CD4-positive, CD25-positive, alpha-beta regulatory T cell (primary cell): ENCODE measurements around the gene TXNDC11. TPM values are rescaled to one million over a fixed set of nuclear protein-coding genes. Genes with fewer than 3 reads are reported as not detected.

Source experiments
- ATAC-seq, 2 donors: fragments of 150-1000 bp; cut with Tn5 transposase; one replicate each; pipeline ENCODE4 v1.10.0; 2021; ENCODE audit warnings: low read depth in 2 of 2, moderate number of reproducible peaks in 2 of 2, moderate library complexity in 1 of 2
- DNase-seq, 3 donors: peaks; one replicate each; pipeline versions ENCODE4 v3.0.0 to v3.0.0-alpha.2; 2012 to 2022; ENCODE audit warnings: mixed read lengths in 1 of 3
- H3K27ac ChIP-seq: one replicate; pipeline ENCODE4 v1.7.0; 2013; ENCODE audit warnings: mild to moderate bottlenecking, low read length; ENCODE audit not compliant: insufficient read depth, poor library complexity, severe bottlenecking
- H3K27me3 ChIP-seq: one replicate; pipeline ENCODE4 v1.7.0; 2013; ENCODE audit warnings: low read length; ENCODE audit not compliant: control insufficient read depth, insufficient read depth
- H3K36me3 ChIP-seq: one replicate; pipeline ENCODE4 v1.7.0; 2013; ENCODE audit warnings: mild to moderate bottlenecking, low read length, moderate library complexity; ENCODE audit not compliant: control insufficient read depth, insufficient read depth
- H3K4me1 ChIP-seq: 2 replicates; pipeline ENCODE4 v1.7.0; 2013; ENCODE audit warnings: mild to moderate bottlenecking, low read length; ENCODE audit not compliant: insufficient read depth, control insufficient read depth, poor library complexity, severe bottlenecking
- H3K4me3 ChIP-seq: one replicate; pipeline ENCODE4 v1.7.0; 2013; ENCODE audit warnings: low read depth, mild to moderate bottlenecking, low read length, moderate library complexity
- H3K9me3 ChIP-seq, 2 experiments: 1 replicate in 1 of 2; 2 replicates in 1 of 2; pipeline ENCODE4 v1.7.0; 2013; ENCODE audit warnings: low read length in 2 of 2, mild to moderate bottlenecking in 1 of 2, moderate library complexity in 1 of 2; ENCODE audit not compliant: control insufficient read depth in 2 of 2
- H3K27ac Mint-ChIP-seq, 3 donors: one replicate each; pipeline ENCODE4 v1.8.0; 2020 to 2022; ENCODE audit warnings: mild to moderate bottlenecking in 3 of 3, mixed read lengths in 3 of 3, moderate library complexity in 2 of 3
- H3K27me3 Mint-ChIP-seq: one replicate; pipeline ENCODE4 v1.8.0; 2022; ENCODE audit warnings: mild to moderate bottlenecking, mixed read lengths
- H3K36me3 Mint-ChIP-seq: one replicate; pipeline ENCODE4 v1.8.0; 2020; ENCODE audit warnings: mixed read lengths
- H3K4me1 Mint-ChIP-seq, 4 donors: one replicate each; pipeline ENCODE4 v1.8.0; 2020 to 2022; ENCODE audit warnings: mixed read lengths in 4 of 4, mild to moderate bottlenecking in 1 of 4
- H3K4me3 Mint-ChIP-seq, 4 donors: one replicate each; pipeline ENCODE4 v1.8.0; 2020 to 2022; ENCODE audit warnings: mild to moderate bottlenecking in 4 of 4, mixed read lengths in 4 of 4, moderate library complexity in 3 of 4
- H3K9me3 Mint-ChIP-seq, 7 donors: one replicate each; pipeline ENCODE4 v1.8.0; 2020 to 2022; ENCODE audit warnings: mixed read lengths in 7 of 7, mild to moderate bottlenecking in 3 of 7, moderate library complexity in 2 of 7
- polyA plus RNA-seq, 4 donors: library from polyadenylated mRNA; unstranded; fragments of 300-500 nt; fragmentation: Illumina TruSeq; gene quantifications; one replicate each; pipeline ENCODE4 v1.2.3, GENCODE V29; 2021
- total RNA-seq: library from RNA; stranded (reverse); gene quantifications from one replicate; pipeline ENCODE4 v1.2.3, GENCODE V29; 2022

TXNDC11 gene
- total and polyA plus RNA-seq, 5 donors from 2014 or later, result 64.9 to 178 (median 71.3) TPM

DNA sequence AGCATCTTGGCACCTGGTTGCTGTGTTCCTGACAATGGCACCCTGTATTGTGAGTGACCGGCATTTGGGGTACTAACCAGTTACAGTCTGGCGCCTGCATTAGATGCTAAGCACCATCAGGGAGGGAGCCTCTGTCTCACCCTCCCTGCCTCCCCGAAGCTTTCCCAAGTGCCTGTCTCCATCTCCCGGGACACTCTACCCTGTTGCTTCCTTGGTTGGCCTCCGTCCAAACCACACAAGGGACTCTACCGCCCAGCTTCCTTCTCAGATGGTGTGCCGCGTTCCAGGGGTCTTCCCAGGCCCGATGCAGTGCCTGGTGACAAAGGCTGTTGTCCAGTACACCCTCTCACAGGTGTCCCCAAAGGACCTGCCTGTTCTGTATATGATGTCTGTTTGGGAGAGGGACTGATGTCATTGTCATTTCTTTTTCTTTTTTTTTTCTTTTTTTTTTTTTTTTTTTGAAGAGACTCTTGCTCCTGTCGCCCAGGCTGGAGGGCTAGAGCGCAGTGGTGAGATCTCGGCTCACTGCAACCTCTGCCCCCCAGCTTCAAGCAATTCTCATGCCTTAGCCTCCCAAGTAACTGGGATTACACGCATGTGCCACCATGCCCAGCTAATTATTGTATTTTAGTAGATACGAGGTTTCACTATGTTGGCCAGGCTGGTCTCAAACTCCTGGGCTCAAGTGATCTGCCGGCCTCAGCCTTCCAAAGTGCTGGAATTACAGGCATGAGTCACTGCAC, 67.7 kb downstream of the TXNDC11 start:
- H3K27me3 Mint-ChIP-seq, result no peaks in the 10 kb centered on the region
- H3K4me3 ChIP-seq, result no peak overlapping the region
- peak overlapping the region; percentile 81 to 90 (median 90) for H3K27ac Mint-ChIP-seq
- peaks cover 19% of the 10 kb centered on the region for H3K36me3 Mint-ChIP-seq
- no peaks in the 10 kb centered on the region for H3K9me3 ChIP-seq
- H3K4me1 Mint-ChIP-seq, result peaks cover 0 to 88% (median 51%) of the 10 kb centered on the region in 4 donors
- no peaks in the 10 kb centered on the region for H3K27me3 ChIP-seq
- no peak for DNase-seq
- H3K4me3 Mint-ChIP-seq, result peak overlapping the region; percentile 48 to 71 (median 58)
- peaks cover 40% of the 10 kb centered on the region for H3K36me3 ChIP-seq
- H3K9me3 Mint-ChIP-seq, result no peaks in the 10 kb centered on the region
- H3K27ac ChIP-seq, result no peak overlapping the region
- no peak for ATAC-seq
- peaks cover 56% of the 10 kb centered on the region for H3K4me1 ChIP-seq

- Histone ChIP-seq H3K4me1 (peaks cover 64% of the 10 kb centered on the region), H3K27me3 (no peaks in the 10 kb centered on the region), H3K4me3 (no peak overlapping the region), H3K9me3 (no peaks in the 10 kb centered on the region), H3K36me3 (peaks cover 32% of the 10 kb centered on the region), H3K27ac (peak overlapping the region; percentile 35)
- ATAC-seq, result no peak
- no peaks in the 10 kb centered on the region for H3K9me3 Mint-ChIP-seq
- no peak for DNase-seq
- peaks cover 0 to 91% (median 45%) of the 10 kb centered on the region in 4 donors for H3K4me1 Mint-ChIP-seq
- H3K4me3 Mint-ChIP-seq, result peak overlapping the region; percentile 8 to 71 (median 30)
- H3K27ac Mint-ChIP-seq, result peak overlapping the region in 2 of 3 donors; percentile 81 to 90
- peaks cover 19% of the 10 kb centered on the region for H3K36me3 Mint-ChIP-seq
- no peaks in the 10 kb centered on the region for H3K27me3 Mint-ChIP-seq
These were observed 68.4 kb downstream of the TXNDC11 start for GRCh38 chr16:11674001-11674817.

DNA sequence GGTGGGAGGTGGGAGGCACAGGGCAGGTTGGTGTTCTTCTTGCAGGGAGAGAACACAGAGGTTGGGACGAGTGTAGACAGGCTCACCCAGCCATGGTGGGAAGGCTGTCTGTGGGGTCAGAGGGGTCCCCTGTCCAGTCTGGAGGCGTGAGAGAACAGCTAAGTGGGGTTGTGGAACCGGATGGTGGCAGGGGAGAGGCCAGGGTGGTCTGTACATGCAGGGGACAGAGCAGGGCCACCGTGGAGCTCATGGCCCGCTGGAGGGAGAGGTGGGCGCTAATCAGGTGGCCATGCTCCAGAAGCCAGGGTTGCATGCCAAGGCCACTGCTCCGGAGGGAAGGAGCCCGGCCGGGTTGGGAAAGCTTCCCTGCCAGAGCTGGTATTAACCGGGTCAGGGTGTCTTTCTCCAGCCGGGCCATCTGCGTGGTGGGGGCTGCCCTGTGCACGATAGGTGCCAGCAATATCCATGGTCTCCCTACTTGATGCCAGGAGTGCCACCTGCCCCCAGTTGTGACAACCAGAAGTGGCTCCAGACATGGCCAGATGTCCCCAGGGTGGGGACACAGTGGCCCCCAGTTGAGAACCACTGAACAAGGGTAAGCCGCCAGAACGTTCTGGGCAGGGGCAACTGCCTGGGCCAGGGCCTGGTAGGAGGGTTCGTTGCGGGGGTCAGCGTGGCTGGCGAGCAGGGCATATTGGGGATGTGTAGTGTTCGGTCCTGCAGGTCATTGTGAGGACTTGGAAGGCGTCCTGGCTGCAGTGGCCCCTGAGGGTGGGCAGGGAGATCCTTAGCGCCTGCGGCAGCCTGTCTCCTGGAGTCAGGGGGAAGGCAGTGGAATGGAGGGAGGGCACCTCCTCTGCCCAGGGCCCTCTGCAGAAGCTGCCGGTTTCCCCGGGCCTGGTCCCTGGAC, 69.3 kb downstream of the TXNDC11 start:
- H3K27me3 Mint-ChIP-seq, result no peaks in the 10 kb centered on the region
- Histone ChIP-seq H3K36me3 (peaks cover 24% of the 10 kb centered on the region), H3K9me3 (no peaks in the 10 kb centered on the region), H3K27me3 (no peaks in the 10 kb centered on the region), H3K4me1 (peaks cover 66% of the 10 kb centered on the region), H3K27ac (peak overlapping the region; percentile 49), H3K4me3 (no peak overlapping the region)
- H3K27ac Mint-ChIP-seq, result peak overlapping the region; percentile 82 to 92 (median 83)
- DNase-seq, result no peak
- no peak for ATAC-seq
- peaks cover 0 to 87% (median 45%) of the 10 kb centered on the region in 4 donors for H3K4me1 Mint-ChIP-seq
- H3K9me3 Mint-ChIP-seq, result no peaks in the 10 kb centered on the region
- H3K36me3 Mint-ChIP-seq, result peaks cover 17% of the 10 kb centered on the region
- peak overlapping the region in 3 of 4 donors; percentile 74 to 90 (median 77) for H3K4me3 Mint-ChIP-seq

DNA sequence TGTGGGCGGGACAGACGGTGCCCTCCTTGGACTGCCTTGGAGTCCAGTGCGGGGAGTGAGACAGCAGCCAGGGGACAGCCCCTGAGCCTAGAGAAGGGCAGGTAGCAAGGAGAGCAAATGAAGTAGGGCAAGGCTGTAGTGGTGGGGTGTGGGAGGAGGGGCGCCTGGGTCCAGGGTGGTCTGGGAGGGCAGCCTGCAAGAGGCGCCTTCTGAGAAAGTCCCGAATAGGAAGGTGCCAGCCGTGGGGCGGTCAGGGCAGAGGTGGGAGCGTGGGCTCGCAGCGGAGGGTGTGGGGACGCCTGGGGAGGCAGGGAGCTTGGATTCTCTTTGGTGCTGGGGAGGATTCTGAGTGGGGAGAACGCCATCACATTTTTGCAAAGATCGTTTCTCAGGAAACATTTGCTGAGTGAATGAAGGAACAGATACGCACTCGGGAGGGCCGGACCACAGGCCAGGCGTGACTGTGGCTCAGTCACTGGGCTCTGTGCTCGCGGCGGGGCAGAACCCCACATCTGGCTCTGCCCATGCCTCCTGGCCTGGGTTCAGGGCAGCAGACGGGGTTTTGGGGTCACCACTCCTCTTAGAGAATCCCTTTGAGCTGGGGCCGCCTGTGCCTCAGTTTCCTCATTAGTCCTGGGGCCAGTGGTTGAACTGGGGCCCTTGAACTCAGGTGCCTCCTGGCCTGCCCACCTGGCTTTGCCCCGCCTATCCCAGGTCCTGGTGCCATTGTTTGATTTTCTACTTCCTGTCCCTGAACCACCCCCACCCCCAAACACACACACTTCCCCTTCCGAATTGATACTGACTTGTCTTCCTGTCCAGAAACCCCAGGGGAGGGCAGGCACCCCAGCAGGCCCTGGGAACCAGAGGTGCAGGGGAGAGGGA, 70.2 kb downstream of the TXNDC11 start:
- Histone ChIP-seq H3K36me3 (peaks cover 15% of the 10 kb centered on the region), H3K4me3 (no peak overlapping the region), H3K4me1 (peaks cover 63% of the 10 kb centered on the region), H3K27me3 (no peaks in the 10 kb centered on the region), H3K9me3 (no peaks in the 10 kb centered on the region), H3K27ac (peak overlapping the region; percentile 49)
- Mint-ChIP-seq H3K36me3 (peaks cover 10% of the 10 kb centered on the region), H3K4me1 (peaks cover 0 to 82% (median 44%) of the 10 kb centered on the region in 4 donors), H3K9me3 (no peaks in the 10 kb centered on the region), H3K27me3 (no peaks in the 10 kb centered on the region), H3K27ac (peak overlapping the region; percentile 82 to 99 (median 92)), H3K4me3 (peak overlapping the region; percentile 27 to 90 (median 76))
- ATAC-seq (peak; percentile 13 to 15), DNase-seq (peak in 2 of 3 donors; percentile 46 to 88)

- no peak for ATAC-seq
- no peak overlapping the region for H3K4me3 ChIP-seq
- Mint-ChIP-seq H3K4me3 (peak overlapping the region; percentile 21 to 92 (median 82)), H3K9me3 (no peaks in the 10 kb centered on the region), H3K4me1 (peaks cover 0 to 80% (median 45%) of the 10 kb centered on the region in 4 donors), H3K27me3 (no peaks in the 10 kb centered on the region), H3K27ac (peak overlapping the region; percentile 92 to 99 (median 96)), H3K36me3 (peaks cover 6% of the 10 kb centered on the region)
- H3K27me3 ChIP-seq, result no peaks in the 10 kb centered on the region
- H3K36me3 ChIP-seq, result peaks cover 8% of the 10 kb centered on the region
- H3K4me1 ChIP-seq, result peaks cover 64% of the 10 kb centered on the region
- peak overlapping the region; percentile 49 for H3K27ac ChIP-seq
- no peak for DNase-seq
- no peaks in the 10 kb centered on the region for H3K9me3 ChIP-seq
These were observed 71.0 kb downstream of the TXNDC11 start for GRCh38 chr16:11671676-11672075.

DNA sequence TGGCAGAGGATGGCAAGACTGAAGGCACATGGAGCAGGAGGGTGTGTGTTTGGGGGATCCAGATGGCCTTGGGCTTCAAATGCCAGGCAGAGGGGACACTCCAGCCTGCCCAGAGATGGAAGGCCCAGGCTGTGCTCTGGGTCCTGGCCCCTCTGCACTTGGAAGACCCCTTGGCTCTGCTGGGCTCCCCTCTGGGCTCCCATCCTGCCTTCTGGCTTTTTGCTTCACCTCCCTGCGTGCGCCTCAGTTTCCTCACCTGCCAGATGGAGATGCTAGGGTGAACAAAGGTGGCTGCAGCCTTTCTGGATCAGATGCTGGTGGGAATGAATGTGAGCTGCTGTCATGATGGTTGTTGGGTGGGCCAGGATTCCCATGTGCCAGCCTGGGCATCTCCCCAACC, 71.4 kb downstream of the TXNDC11 start:
- H3K27me3 Mint-ChIP-seq, result no peaks in the 10 kb centered on the region
- no peaks in the 10 kb centered on the region for H3K27me3 ChIP-seq
- peak overlapping the region; percentile 89 to 97 (median 96) for H3K27ac Mint-ChIP-seq
- no peaks in the 10 kb centered on the region for H3K9me3 Mint-ChIP-seq
- H3K9me3 ChIP-seq, result no peaks in the 10 kb centered on the region
- ATAC-seq (no peak), DNase-seq (no peak)
- peaks cover 3% of the 10 kb centered on the region for H3K36me3 Mint-ChIP-seq
- peak overlapping the region; percentile 49 for H3K27ac ChIP-seq
- peaks cover 4% of the 10 kb centered on the region for H3K36me3 ChIP-seq
- no peak overlapping the region for H3K4me3 ChIP-seq
- H3K4me3 Mint-ChIP-seq, result peak overlapping the region; percentile 68 to 92 (median 90)
- peaks cover 0 to 81% (median 45%) of the 10 kb centered on the region in 4 donors for H3K4me1 Mint-ChIP-seq
- peaks cover 66% of the 10 kb centered on the region for H3K4me1 ChIP-seq
